T47D (cell line): ENCODE measurements around the gene CFAP57.
A peak's percentile ranks its signal among the peaks of the same experiment; 100 is the strongest.
"Not testable (repeated sequence)": the region's sequence is repeated elsewhere in the genome, so short reads cannot be mapped to it uniquely, and the experiment has no call there.

Experiments used
- DNase-seq, 2 experiments: peaks; one replicate each; pipeline versions ENCODE4 v3.0.0 to v3.0.0-alpha.2; 2011 to 2012; ENCODE audit warnings: low read depth in 1 of 2, low spot score in 1 of 2
- JUND ChIP-seq: IDR thresholded peaks from 2 replicates; pipeline ENCODE4 v1.6.1; 2012; ENCODE audit warnings: low read depth
- in situ Hi-C: cut with HindIII; loops from 2 replicates; pipeline ENCODE4 v1.10.0; 2016; ENCODE audit warnings: low sequenced_read_pairs, low pct_unique_long_range_greater_than_20kb

CFAP57 gene

GRCh38 chr1:43194509-43194908 lies 22.4 kb downstream of the CFAP57 start:
- DNase-seq: no peak
- TF ChIP-seq JUND: no peak
- in situ Hi-C loops: no loop called here

- peak in 1 of 2 experiments; percentile 8 for DNase-seq
- TF ChIP-seq JUND: no peak
- in situ Hi-C loops: no loop called here
Measured at GRCh38 chr1:43197343-43198127, 25.4 kb downstream of the CFAP57 start.

GRCh38 chr1:43199093-43199726 lies 27.1 kb downstream of the CFAP57 start:
- DNase-seq: no peak
- in situ Hi-C loops: no loop called here

GRCh38 chr1:43203859-43204258 lies 31.7 kb downstream of the CFAP57 start:
- TF ChIP-seq JUND: no peak

More at GRCh38 chr1:43199093-43199726, 27.1 kb downstream of the CFAP57 start:
- no peak for TF ChIP-seq JUND

GRCh38 chr1:43204394-43204793 lies 32.3 kb downstream of the CFAP57 start:
- DNase-seq: no peak
- TF ChIP-seq JUND: no peak
- in situ Hi-C loops: no loop called here

More at GRCh38 chr1:43203859-43204258, 31.7 kb downstream of the CFAP57 start:
- no peak for DNase-seq
- in situ Hi-C loops: no loop called here

- in situ Hi-C loops: no loop called here
- TF ChIP-seq JUND: no peak
- DNase-seq: no peak
Measured at GRCh38 chr1:43205671-43206070, 33.5 kb downstream of the CFAP57 start.

- peak in 1 of 2 experiments; percentile 85 for DNase-seq
- in situ Hi-C loops: no loop called here
- TF ChIP-seq JUND: 0 out of 2 replicates have a peak, but pooled peaks have one; percentile 58
Measured at GRCh38 chr1:43206600-43207228, 34.6 kb downstream of the CFAP57 start.

GRCh38 chr1:43207229-43207853 lies 35.2 kb downstream of the CFAP57 start:
- DNase-seq: peak in 1 of 2 experiments; percentile 13
- in situ Hi-C loops: no loop called here
- no peak for TF ChIP-seq JUND

GRCh38 chr1:43208277-43208676 lies 36.1 kb downstream of the CFAP57 start:
- DNase-seq, in situ Hi-C loops: not testable (repeated sequence)

GRCh38 chr1:43214501-43215444 lies 42.6 kb downstream of the CFAP57 start:
- in situ Hi-C loops: no loop called here
- DNase-seq: no peak
- TF ChIP-seq JUND: no peak

- no peak for DNase-seq
- TF ChIP-seq JUND: no peak
- in situ Hi-C loops: no loop called here
Measured at GRCh38 chr1:43217747-43218146, 45.6 kb downstream of the CFAP57 start.
